WTC11 (cell line): ENCODE data around the gene SRM. TPM values are rescaled to one million over a fixed set of nuclear protein-coding genes. Genes with fewer than 3 reads are reported as not detected.
A peak's percentile ranks its signal among the peaks of the same experiment; 100 is the strongest.

Experiments
- ATAC-seq: fragments of 200-7000 bp; cut with Tn5 transposase; 2 replicates; pipeline ENCODE4 v1.10.0; 2021; ENCODE audit warnings: mild to moderate bottlenecking, moderate library complexity
- CTCF ChIA-PET: fragments of 300-600 bp; sonication (Branson Sonifier 250); formaldehyde crosslinking; loops from one replicate; lab custom pipeline; 2021; ENCODE audit warnings: antibody characterized with exemption; lab: Charles Lee
- POLR2A ChIA-PET: fragments of 350-600 bp; sonication (Branson Sonifier 250); formaldehyde crosslinking; loops from one replicate; lab custom pipeline; 2021; ENCODE audit warnings: antibody characterized with exemption; lab: Charles Lee
- DNase-seq: peaks from one replicate; pipeline ENCODE4 v3.0.0; 2021; ENCODE audit warnings: low spot score
- H3K27ac Mint-ChIP-seq: 2 replicates; pipeline ENCODE4 v1.8.0; 2021; ENCODE audit warnings: mixed read lengths
- H3K27me3 Mint-ChIP-seq: 2 replicates; pipeline ENCODE4 v1.8.0; 2021; ENCODE audit warnings: low read depth, mild to moderate bottlenecking, moderate library complexity, mixed read lengths
- H3K36me3 Mint-ChIP-seq: 2 replicates; pipeline ENCODE4 v1.8.0; 2021; ENCODE audit warnings: mixed read lengths
- H3K4me1 Mint-ChIP-seq: 2 replicates; pipeline ENCODE4 v1.8.0; 2022; ENCODE audit warnings: mixed read lengths
- H3K4me3 Mint-ChIP-seq: 2 replicates; pipeline ENCODE4 v1.8.0; 2021; ENCODE audit warnings: mild to moderate bottlenecking, moderate library complexity, mixed read lengths
- H3K9me3 Mint-ChIP-seq: 2 replicates; pipeline ENCODE4 v1.8.0; 2021; ENCODE audit warnings: mixed read lengths
- ATF1 ChIP-seq: sonication (generic); formaldehyde crosslinking; IDR thresholded peaks from 2 replicates; pipeline ENCODE4 v1.8.1; 2023; ENCODE audit warnings: mild to moderate bottlenecking, moderate library complexity, missing genetic modification reagents
- ELF4 ChIP-seq: sonication (generic); formaldehyde crosslinking; IDR thresholded peaks from 2 replicates; pipeline ENCODE4 v1.8.1; 2022; ENCODE audit warnings: low read depth, mild to moderate bottlenecking, moderate library complexity, missing genetic modification reagents
- GABPB1 ChIP-seq: sonication (generic); formaldehyde crosslinking; IDR thresholded peaks from 2 replicates; pipeline ENCODE4 v1.8.1; 2023; ENCODE audit warnings: mild to moderate bottlenecking, missing genetic modification reagents
- JAZF1 ChIP-seq: fragments of 250-450 bp; sonication (Bioruptor Pico); IDR thresholded peaks from 2 replicates; pipeline ENCODE4 v1.9.0; 2021; ENCODE audit warnings: moderate library complexity, mild to moderate bottlenecking, inconsistent platforms
- JUN ChIP-seq: sonication (generic); formaldehyde crosslinking; IDR thresholded peaks from 2 replicates; pipeline ENCODE4 v1.8.0; 2023; ENCODE audit warnings: mild to moderate bottlenecking, missing genetic modification reagents
- NR3C1 ChIP-seq: sonication (generic); formaldehyde crosslinking; conservative IDR thresholded peaks from 2 replicates; pipeline ENCODE4 v1.8.1; 2023; ENCODE audit warnings: low read depth, mild to moderate bottlenecking, missing genetic modification reagents
- PRRX2 ChIP-seq: fragments of 250-450 bp; sonication (Bioruptor Pico); IDR thresholded peaks from 2 replicates; pipeline ENCODE4 v1.8.0; 2021; ENCODE audit warnings: mild to moderate bottlenecking
- SMAD3 ChIP-seq: sonication (generic); formaldehyde crosslinking; IDR thresholded peaks from 2 replicates; pipeline ENCODE4 v1.8.0; 2022; ENCODE audit warnings: missing genetic modification reagents, mild to moderate bottlenecking, borderline replicate concordance
- TP53 ChIP-seq: sonication (generic); formaldehyde crosslinking; IDR thresholded peaks from 2 replicates; pipeline ENCODE4 v1.8.1; 2023; ENCODE audit warnings: mild to moderate bottlenecking, missing genetic modification reagents
- ZBTB21 ChIP-seq: sonication (generic); formaldehyde crosslinking; IDR thresholded peaks from 2 replicates; pipeline ENCODE4 v1.8.1; 2023; ENCODE audit warnings: mild to moderate bottlenecking, missing genetic modification reagents, borderline replicate concordance
- ZNF138 ChIP-seq: sonication (generic); formaldehyde crosslinking; conservative IDR thresholded peaks from 2 replicates; pipeline ENCODE4 v1.8.1; 2022; ENCODE audit warnings: mild to moderate bottlenecking, moderate library complexity, missing genetic modification reagents
- ZNF416 ChIP-seq: fragments of 250-450 bp; sonication (Bioruptor Pico); IDR thresholded peaks from 2 replicates; pipeline ENCODE4 v1.9.0; 2021; ENCODE audit warnings: mild to moderate bottlenecking, inconsistent platforms
- total RNA-seq: library from RNA; stranded (reverse); gene quantifications from 3 replicates; pipeline ENCODE4 v1.2.3, GENCODE V29; 2021
- TF ChIP-seq, protein P1 (sequence below): sonication (generic); formaldehyde crosslinking; IDR thresholded peaks from 2 replicates; pipeline ENCODE4 v1.8.1; 2023; ENCODE audit warnings: mild to moderate bottlenecking, missing genetic modification reagents, moderate library complexity
- TF ChIP-seq, protein P2 (sequence below): fragments of 250-450 bp; sonication (Bioruptor Pico); IDR thresholded peaks from 2 replicates; pipeline ENCODE4 v1.9.0; 2021; ENCODE audit warnings: mild to moderate bottlenecking
- TF ChIP-seq, protein P3 (sequence below): sonication (generic); formaldehyde crosslinking; IDR thresholded peaks from 2 replicates; pipeline ENCODE4 v1.8.1; 2023; ENCODE audit warnings: mild to moderate bottlenecking, moderate library complexity, missing genetic modification reagents
- TF ChIP-seq, protein P4 (sequence below): fragments of 250-450 bp; sonication (Bioruptor Pico); IDR thresholded peaks from 2 replicates; pipeline ENCODE4 v1.9.0; 2021; ENCODE audit warnings: mild to moderate bottlenecking, borderline replicate concordance

SRM gene
- total RNA-seq, 1 experiment from 2014 or later, result 200 TPM

DNA sequence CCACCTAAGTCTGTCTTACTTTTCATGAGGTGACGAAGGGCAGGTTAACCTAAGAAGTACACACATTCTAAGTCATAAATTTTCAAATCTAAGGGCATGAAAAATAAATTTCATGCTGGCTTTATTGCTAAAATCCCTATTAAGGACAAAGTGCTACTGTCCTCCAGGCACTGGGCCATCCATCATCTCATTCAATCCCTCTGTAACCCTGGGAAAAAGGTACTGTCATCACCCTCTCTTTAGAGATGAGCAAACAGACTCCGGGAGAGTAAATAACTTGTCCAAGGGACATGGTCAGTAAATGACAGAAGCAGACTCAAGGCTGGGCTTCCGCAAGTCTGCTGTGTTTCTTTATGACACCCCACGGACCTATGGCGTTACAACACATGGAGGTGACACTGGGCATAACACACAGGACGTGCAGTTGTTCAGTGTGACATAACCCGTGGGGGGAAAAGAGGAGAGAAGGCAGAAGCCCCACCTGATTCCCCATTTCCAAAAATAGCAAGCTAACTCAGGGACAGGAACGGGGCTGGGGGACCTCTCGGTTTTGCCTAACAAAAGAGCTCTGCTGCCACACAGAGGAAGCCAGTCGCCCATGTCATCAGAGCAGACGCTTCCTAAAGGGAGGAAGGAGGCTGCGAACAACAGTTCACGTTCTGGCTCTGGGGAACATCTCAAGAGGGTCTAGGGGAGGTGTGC is 12.5 kb upstream of the SRM start:
- no peak for TF ChIP-seq ZNF416 (CRISPR knock-in tag)
- TF ChIP-seq, protein P1, sequence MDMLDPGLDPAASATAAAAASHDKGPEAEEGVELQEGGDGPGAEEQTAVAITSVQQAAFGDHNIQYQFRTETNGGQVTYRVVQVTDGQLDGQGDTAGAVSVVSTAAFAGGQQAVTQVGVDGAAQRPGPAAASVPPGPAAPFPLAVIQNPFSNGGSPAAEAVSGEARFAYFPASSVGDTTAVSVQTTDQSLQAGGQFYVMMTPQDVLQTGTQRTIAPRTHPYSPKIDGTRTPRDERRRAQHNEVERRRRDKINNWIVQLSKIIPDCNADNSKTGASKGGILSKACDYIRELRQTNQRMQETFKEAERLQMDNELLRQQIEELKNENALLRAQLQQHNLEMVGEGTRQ (CRISPR knock-in tag), result no peak
- no peak for TF ChIP-seq PRRX2
- TF ChIP-seq JUN (CRISPR knock-in tag), result no peak
- TF ChIP-seq, protein P2, sequence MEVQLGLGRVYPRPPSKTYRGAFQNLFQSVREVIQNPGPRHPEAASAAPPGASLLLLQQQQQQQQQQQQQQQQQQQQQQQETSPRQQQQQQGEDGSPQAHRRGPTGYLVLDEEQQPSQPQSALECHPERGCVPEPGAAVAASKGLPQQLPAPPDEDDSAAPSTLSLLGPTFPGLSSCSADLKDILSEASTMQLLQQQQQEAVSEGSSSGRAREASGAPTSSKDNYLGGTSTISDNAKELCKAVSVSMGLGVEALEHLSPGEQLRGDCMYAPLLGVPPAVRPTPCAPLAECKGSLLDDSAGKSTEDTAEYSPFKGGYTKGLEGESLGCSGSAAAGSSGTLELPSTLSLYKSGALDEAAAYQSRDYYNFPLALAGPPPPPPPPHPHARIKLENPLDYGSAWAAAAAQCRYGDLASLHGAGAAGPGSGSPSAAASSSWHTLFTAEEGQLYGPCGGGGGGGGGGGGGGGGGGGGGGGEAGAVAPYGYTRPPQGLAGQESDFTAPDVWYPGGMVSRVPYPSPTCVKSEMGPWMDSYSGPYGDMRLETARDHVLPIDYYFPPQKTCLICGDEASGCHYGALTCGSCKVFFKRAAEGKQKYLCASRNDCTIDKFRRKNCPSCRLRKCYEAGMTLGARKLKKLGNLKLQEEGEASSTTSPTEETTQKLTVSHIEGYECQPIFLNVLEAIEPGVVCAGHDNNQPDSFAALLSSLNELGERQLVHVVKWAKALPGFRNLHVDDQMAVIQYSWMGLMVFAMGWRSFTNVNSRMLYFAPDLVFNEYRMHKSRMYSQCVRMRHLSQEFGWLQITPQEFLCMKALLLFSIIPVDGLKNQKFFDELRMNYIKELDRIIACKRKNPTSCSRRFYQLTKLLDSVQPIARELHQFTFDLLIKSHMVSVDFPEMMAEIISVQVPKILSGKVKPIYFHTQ (CRISPR knock-in tag), result no peak
- no peak for TF ChIP-seq GABPB1 (CRISPR knock-in tag)
- TF ChIP-seq, protein P3, sequence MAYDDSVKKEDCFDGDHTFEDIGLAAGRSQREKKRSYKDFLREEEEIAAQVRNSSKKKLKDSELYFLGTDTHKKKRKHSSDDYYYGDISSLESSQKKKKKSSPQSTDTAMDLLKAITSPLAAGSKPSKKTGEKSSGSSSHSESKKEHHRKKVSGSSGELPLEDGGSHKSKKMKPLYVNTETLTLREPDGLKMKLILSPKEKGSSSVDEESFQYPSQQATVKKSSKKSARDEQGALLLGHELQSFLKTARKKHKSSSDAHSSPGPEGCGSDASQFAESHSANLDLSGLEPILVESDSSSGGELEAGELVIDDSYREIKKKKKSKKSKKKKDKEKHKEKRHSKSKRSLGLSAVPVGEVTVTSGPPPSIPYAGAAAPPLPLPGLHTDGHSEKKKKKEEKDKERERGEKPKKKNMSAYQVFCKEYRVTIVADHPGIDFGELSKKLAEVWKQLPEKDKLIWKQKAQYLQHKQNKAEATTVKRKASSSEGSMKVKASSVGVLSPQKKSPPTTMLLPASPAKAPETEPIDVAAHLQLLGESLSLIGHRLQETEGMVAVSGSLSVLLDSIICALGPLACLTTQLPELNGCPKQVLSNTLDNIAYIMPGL (CRISPR knock-in tag), result no peak
- no peak for TF ChIP-seq TP53 (CRISPR knock-in tag)
- no peak for TF ChIP-seq ZNF138 (CRISPR knock-in tag)
- TF ChIP-seq, protein P4, sequence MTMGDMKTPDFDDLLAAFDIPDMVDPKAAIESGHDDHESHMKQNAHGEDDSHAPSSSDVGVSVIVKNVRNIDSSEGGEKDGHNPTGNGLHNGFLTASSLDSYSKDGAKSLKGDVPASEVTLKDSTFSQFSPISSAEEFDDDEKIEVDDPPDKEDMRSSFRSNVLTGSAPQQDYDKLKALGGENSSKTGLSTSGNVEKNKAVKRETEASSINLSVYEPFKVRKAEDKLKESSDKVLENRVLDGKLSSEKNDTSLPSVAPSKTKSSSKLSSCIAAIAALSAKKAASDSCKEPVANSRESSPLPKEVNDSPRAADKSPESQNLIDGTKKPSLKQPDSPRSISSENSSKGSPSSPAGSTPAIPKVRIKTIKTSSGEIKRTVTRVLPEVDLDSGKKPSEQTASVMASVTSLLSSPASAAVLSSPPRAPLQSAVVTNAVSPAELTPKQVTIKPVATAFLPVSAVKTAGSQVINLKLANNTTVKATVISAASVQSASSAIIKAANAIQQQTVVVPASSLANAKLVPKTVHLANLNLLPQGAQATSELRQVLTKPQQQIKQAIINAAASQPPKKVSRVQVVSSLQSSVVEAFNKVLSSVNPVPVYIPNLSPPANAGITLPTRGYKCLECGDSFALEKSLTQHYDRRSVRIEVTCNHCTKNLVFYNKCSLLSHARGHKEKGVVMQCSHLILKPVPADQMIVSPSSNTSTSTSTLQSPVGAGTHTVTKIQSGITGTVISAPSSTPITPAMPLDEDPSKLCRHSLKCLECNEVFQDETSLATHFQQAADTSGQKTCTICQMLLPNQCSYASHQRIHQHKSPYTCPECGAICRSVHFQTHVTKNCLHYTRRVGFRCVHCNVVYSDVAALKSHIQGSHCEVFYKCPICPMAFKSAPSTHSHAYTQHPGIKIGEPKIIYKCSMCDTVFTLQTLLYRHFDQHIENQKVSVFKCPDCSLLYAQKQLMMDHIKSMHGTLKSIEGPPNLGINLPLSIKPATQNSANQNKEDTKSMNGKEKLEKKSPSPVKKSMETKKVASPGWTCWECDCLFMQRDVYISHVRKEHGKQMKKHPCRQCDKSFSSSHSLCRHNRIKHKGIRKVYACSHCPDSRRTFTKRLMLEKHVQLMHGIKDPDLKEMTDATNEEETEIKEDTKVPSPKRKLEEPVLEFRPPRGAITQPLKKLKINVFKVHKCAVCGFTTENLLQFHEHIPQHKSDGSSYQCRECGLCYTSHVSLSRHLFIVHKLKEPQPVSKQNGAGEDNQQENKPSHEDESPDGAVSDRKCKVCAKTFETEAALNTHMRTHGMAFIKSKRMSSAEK, result no peak
- no peak for TF ChIP-seq SMAD3
- no peak for TF ChIP-seq JAZF1 (CRISPR knock-in tag)
- ChIA-PET CTCF (interaction anchor here (1.1 to 1.8 kb wide), 2 partner anchors 27 to 35 kb away, joined by 4 to 12 read pairs; no protein-coding TSS in a partner anchor), POLR2A (no interaction called here)
- Mint-ChIP-seq H3K4me3 (no peak overlapping the region), H3K27me3 (no peaks in the 10 kb centered on the region), H3K4me1 (peaks cover 5% of the 10 kb centered on the region), H3K27ac (peak overlapping the region; percentile 54), H3K36me3 (peaks cover 84% of the 10 kb centered on the region), H3K9me3 (no peaks in the 10 kb centered on the region)
- ATAC-seq (peak; percentile 62), DNase-seq (peak; percentile 22)

DNA sequence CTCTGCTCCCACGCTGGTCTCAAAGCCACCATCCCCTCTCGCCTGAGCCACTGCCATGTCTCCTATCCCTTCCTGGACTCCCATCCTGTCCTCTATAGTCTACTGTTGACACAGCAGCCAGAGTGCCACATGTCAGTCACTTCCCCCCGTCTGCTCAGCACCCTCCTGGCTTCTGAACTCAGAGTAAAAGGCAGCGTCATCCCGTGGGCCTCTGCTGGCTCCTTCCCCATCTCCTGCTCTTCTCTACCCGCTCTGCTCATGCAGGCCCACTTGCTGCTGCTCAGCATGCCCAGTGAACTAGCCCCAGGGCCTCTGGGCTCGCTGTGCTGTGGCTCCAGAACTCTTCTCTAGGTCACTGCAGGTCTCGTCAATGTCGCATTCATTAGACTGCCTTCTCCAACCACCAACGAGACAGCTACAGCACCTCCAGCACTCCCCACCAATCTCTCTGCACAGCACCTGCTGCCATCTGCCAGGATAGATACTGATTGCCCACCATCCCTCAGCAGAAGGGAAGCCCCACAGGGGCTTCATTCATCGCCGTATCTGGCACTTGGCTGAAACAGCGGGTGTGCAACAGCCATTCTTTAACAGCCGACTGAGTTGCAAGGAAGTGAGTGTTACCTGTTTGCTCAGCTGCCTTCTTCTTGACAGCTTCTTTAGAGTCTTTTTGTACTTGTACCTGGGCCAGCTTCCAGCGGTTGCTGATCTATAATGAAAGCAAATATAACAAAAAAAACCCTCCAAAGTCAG is 11.8 kb upstream of the SRM start:
- POLR2A ChIA-PET, result no interaction called here
- CTCF ChIA-PET, result interaction anchor here (0.9 to 2.5 kb wide), 2 partner anchors 34 to 170 kb away, joined by 3 to 16 read pairs; no protein-coding TSS in a partner anchor
- Mint-ChIP-seq H3K9me3 (no peaks in the 10 kb centered on the region), H3K36me3 (peaks cover 82% of the 10 kb centered on the region), H3K4me3 (no peak overlapping the region), H3K27ac (peak overlapping the region; percentile 64; the same call in 1 of the 2 replicates), H3K4me1 (peaks cover 5% of the 10 kb centered on the region), H3K27me3 (no peaks in the 10 kb centered on the region)
- DNase-seq (no peak), ATAC-seq (no peak)
- TF ChIP-seq, protein P4, result no peak
- TF ChIP-seq ELF4 (CRISPR knock-in tag) (no peak), NR3C1 (CRISPR knock-in tag) (no peak), ZBTB21 (CRISPR knock-in tag) (no peak), ATF1 (CRISPR knock-in tag) (no peak)
